SK-N-SH (cell line): ENCODE results near the gene ELANE.

Experiments
- CTCF ChIP-seq: fragments of 200-600 bp; sonication (generic); IDR thresholded peaks from 2 replicates; pipeline ENCODE4 v1.6.1; 2017; ENCODE audit warnings: antibody characterized with exemption, mild to moderate bottlenecking, moderate library complexity
- GABPA ChIP-seq: IDR thresholded peaks from 2 replicates; pipeline ENCODE4 v1.4.0; 2012; ENCODE audit warnings: low read depth, mild to moderate bottlenecking
- MXI1 ChIP-seq: IDR thresholded peaks from 2 replicates; pipeline ENCODE4 v1.6.1; 2012; ENCODE audit warnings: mild to moderate bottlenecking, low read depth, low read length, improper control_type of control experiment
- PBX3 ChIP-seq: IDR thresholded peaks from 2 replicates; pipeline ENCODE4; 2012
- POLR2AphosphoS5 ChIP-seq: IDR thresholded peaks from 2 replicates; pipeline ENCODE4 v1.6.1; 2012; ENCODE audit warnings: low read depth, low read length
- RAD21 ChIP-seq: IDR thresholded peaks from 2 replicates; pipeline ENCODE4 v1.6.1; 2012; ENCODE audit warnings: mild to moderate bottlenecking, low read length
- REST ChIP-seq: IDR thresholded peaks from 2 replicates; pipeline ENCODE4 v1.6.1; 2012; ENCODE audit warnings: mild to moderate bottlenecking, low read depth, low read length, moderate library complexity
- RXRA ChIP-seq: IDR thresholded peaks from 2 replicates; pipeline ENCODE4 v1.4.0; 2012; ENCODE audit warnings: low read depth, mild to moderate bottlenecking, borderline replicate concordance
- TAF1 ChIP-seq: IDR thresholded peaks from 2 replicates; pipeline ENCODE4 v1.6.1; 2012; ENCODE audit warnings: low read depth, mild to moderate bottlenecking, low read length, moderate library complexity, borderline replicate concordance
- TEAD4 ChIP-seq: IDR thresholded peaks from 2 replicates; pipeline ENCODE4 v1.4.0; 2012; ENCODE audit warnings: mild to moderate bottlenecking, borderline replicate concordance; ENCODE audit not compliant: insufficient read depth
- USF1 ChIP-seq: IDR thresholded peaks from 2 replicates; pipeline ENCODE4 v1.4.0; 2012; ENCODE audit warnings: low read depth, borderline replicate concordance
- YY1 ChIP-seq: IDR thresholded peaks from 2 replicates; pipeline ENCODE4 v1.4.0; 2012; ENCODE audit warnings: low read depth, mild to moderate bottlenecking

- no peak for TF ChIP-seq RAD21
- no peak for TF ChIP-seq USF1
- no peak for TF ChIP-seq POLR2AphosphoS5
- TF ChIP-seq TEAD4, result no peak
- no peak for TF ChIP-seq MXI1
- TF ChIP-seq CTCF, result no peak
- TF ChIP-seq GABPA, result no peak
- TF ChIP-seq YY1, result no peak
- no peak for TF ChIP-seq PBX3
- no peak for TF ChIP-seq TAF1
- no peak for TF ChIP-seq RXRA
- no peak for TF ChIP-seq REST
Measured at GRCh38 chr19:848386-848921, 3.6 kb upstream of the ELANE start.
